OCI-M1 (cell line): ENCODE results near the gene GAGE12D.
"Not testable (repeated sequence)": the region's sequence is repeated elsewhere in the genome, so short reads cannot be mapped to it uniquely, and the experiment has no call there.

Source experiments
- DNase-seq: peaks from one replicate; lab custom pipeline; 2025; lab: John Stamatoyannopoulos, UW

GAGE12D gene, protein sequence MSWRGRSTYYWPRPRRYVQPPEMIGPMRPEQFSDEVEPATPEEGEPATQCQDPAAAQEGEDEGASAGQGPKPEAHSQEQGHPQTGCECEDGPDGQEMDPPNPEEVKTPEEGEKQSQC

GRCh38 chrX:49541433-49541832, at the start of gene GAGE12D:
Gene GAGE12D (plus strand): TSS chrX:49541733. CDS start chrX:49542888, 1,155 bp downstream.
- DNase-seq, result not testable (repeated sequence)

GRCh38 chrX:49531877-49532276, 9.7 kb upstream of the GAGE12D start, which contains the start of gene GAGE12C:
Gene GAGE12C (plus strand): TSS chrX:49532177. CDS start chrX:49533332, 1,155 bp downstream.
- not testable (repeated sequence) for DNase-seq

DNA sequence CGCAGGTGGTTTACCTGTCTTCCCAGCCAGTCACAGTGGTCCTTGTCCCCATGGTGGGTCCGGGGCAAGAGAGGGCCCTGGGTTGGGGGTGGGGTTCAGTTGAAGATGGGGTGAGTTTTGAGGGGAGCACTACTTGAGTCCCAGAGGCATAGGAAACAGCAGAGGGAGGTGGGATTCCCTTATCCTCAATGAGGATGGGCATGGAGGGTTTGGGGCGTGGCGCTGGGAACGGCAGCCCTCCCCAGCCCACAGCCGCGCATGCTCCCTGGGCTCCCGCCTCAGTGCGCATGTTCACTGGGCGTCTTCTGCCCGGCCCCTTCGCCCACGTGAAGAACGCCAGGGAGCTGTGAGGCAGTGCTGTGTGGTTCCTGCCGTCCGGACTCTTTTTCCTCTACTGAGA, 9.5 kb downstream of the GAGE12D start, which contains the start of gene GAGE12E:
Gene GAGE12E (plus strand): TSS at position 301 of the 400 bp plus-strand sequence. CDS start 1,155 bp downstream, outside the sequence.
- DNase-seq, result not testable (repeated sequence)

GRCh38 chrX:49560542-49560941, 19.0 kb downstream of the GAGE12D start, which contains the start of gene GAGE12F:
Gene GAGE12F (plus strand): TSS chrX:49560842. CDS start chrX:49561997, 1,155 bp downstream.
- DNase-seq, result not testable (repeated sequence)

DNA sequence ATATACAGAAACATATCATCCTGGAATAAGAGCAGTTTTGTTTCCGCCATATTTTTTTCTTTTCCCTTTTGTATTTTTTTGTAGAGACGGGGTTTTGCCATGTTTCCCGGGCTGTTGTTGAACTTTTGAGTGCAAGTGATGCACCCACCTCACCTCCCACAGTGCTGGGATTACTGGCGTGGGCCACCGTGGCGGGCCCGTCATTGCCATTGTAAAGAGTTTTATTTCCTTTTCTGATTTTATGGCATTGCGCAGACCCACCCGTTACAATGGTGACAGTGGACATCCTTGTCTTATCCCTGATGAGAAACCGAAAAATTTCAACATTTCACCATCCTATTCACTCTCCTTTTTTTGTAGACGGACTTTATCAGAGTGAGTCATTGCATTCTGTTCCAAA, 27.2 kb downstream of the GAGE12D start:
- not testable (repeated sequence) for DNase-seq

- DNase-seq, result not testable (repeated sequence)
Observed at GRCh38 chrX:49569152-49569551, 27.6 kb downstream of the GAGE12D start.

GRCh38 chrX:49570100-49570499, 28.6 kb downstream of the GAGE12D start, which contains the start of gene GAGE12G:
Gene GAGE12G (plus strand): TSS chrX:49570400. CDS start chrX:49571555, 1,155 bp downstream.
- not testable (repeated sequence) for DNase-seq

DNA sequence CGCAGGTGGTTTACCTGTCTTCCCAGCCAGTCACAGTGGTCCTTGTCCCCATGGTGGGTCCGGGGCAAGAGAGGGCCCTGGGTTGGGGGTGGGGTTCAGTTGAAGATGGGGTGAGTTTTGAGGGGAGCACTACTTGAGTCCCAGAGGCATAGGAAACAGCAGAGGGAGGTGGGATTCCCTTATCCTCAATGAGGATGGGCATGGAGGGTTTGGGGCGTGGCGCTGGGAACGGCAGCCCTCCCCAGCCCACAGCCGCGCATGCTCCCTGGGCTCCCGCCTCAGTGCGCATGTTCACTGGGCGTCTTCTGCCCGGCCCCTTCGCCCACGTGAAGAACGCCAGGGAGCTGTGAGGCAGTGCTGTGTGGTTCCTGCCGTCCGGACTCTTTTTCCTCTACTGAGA, 38.1 kb downstream of the GAGE12D start, which contains the start of gene GAGE12H:
Gene GAGE12H (plus strand): TSS at position 301 of the 400 bp plus-strand sequence. CDS start 1,155 bp downstream, outside the sequence.
- not testable (repeated sequence) for DNase-seq

GRCh38 chrX:49589196-49589595, 47.7 kb downstream of the GAGE12D start, which contains the start of gene GAGE2A:
Gene GAGE2A (plus strand): TSS chrX:49589496. CDS start chrX:49590651, 1,155 bp downstream.
- DNase-seq, result not testable (repeated sequence)

DNA sequence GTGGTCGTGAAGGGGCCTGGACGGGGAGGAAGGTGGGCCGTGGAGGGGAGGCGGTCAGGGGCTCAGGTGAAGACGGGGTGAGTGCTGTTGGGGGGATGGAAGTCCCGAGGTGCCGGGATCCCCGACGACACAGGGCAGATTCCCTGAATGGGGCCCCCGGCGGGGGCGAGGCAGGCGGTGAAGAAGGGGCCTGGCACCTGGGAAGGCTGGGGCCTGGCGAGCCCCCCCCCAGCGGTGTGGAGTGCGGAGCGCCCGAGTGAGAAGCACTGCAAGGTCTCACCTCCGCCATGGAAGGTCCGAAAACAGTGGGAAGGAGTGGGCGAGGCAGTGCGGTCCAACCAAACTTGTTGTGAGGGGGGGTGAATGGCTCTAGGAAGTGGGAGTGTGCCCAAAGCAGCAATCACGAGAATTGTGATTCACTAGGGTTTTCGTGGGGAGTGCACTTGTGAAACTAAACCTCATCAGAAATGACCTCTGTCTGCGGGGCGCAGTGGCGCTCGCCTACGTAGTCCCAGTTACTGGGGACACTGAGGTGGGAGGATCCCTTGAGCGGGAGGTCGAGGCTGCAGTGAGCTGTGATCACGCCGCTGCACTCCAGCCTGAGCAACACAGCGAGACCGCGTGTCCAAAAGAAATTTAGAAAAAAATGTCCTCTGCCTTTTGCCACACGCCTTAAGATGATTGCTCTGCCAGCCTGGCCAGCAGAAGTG, 48.4 kb downstream of the GAGE12D start:
- DNase-seq, result not testable (repeated sequence)

DNA sequence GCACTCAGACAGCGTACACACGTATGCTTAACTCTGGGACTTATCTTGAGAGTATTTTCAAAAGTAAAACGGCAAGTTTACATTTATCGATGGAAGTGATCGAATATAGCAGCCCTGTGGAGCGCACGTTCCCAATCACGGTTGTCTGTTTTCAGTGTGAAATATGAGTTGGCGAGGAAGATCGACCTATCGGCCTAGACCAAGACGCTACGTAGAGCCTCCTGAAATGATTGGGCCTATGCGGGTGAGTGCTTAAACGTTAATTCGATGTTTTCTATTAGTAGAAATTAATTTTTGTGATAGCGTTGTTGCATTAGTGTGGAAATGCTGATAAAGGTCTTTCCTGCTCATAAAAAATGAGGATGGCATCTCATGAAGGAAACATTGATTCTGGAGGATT, 49.0 kb downstream of the GAGE12D start:
- DNase-seq, result not testable (repeated sequence)
